Brain pericyte (primary cell): ENCODE data around the gene ERGIC1.

Source experiments
- DNase-seq: peaks from one replicate; pipeline ENCODE4 v3.0.0-alpha.2; 2012; ENCODE audit warnings: low read depth, low spot score

The ERGIC1 gene

DNA sequence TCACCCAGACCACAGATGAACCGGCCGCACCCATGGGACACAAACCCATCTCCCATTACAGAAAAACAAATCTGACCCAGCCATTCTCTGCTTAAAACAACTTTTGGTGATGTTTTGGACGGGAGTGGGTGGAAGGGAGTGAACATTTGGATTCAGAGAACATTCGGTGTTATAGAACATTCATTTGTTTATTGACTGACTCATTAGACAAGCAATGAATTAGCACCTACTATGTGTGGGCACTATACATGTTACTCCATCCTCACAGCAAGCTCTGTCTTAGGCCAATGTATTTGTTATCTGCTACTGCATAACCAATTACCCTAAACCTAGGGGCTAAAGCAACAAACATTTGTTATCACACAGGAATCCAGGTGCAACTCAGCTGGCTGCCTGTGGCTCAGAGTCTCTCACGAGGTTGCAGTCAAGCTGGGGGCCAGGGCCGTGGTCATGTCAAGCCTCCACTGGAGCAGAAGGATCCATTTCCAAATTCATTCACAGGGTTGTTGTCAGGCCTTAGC lies 5.1 kb upstream of the ERGIC1 start:
- peak; percentile 87 for DNase-seq

DNA sequence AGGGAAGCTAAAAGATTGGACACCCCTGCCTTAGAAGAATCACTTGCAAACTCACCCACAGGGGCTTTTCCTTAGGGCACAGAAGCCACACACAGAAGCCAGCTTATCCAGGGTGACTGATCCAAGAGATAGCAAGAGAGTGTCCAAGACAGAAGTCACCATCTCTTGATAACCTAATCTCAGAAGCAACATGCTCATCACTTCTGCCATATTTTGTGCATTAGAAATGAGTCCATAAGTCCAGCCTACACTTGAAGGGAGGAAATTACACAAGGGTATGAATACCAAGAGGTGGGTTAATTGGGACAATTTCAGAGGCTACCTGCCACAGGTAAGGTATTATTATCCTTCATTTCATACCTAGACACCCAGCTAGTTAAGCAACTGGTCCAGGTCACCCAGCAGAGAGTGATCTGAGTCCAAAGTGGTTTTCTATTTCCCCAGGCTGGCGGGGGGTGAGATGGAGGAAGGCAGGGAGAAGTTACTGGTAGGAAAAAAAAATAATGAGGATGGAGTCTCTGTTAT lies 3.7 kb upstream of the ERGIC1 start:
- no peak for DNase-seq

DNA sequence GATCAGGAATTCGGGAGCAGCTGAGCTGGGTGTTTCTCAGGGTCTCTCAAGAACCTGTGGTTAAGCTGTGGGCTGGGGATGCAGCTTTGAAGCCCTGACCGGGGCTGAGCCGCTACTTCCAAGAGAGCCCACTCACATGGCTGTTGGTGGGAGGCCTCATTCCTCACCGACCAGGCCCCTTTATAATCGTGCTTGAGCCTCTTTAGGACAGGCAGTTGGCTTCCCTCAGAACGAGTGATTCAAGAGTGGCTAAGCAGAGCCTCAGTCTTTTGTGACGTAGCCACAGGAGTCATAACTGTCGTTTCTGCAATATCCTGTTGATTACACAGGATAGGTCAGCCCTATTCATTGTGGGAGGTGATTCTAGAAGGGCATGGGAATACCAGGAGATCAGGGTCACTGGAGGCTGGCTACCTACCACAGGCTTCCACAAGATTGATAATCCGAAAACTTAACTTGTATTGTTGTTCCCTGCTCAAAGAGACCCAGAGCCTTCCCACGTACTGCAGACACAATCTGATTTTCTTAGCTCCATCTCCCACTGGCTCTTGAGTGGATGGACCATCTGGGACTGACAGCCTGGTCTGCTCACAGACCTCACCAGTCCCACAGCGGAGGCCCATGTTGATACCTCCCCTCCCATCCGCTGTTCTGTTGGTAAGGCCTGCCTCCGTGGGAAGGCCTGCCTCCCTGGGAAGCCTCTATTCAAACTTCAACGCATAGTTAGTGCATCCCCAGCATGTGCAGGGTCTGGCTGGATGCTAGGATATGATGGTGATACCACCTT lies 3.0 kb upstream of the ERGIC1 start:
- no peak for DNase-seq

DNA sequence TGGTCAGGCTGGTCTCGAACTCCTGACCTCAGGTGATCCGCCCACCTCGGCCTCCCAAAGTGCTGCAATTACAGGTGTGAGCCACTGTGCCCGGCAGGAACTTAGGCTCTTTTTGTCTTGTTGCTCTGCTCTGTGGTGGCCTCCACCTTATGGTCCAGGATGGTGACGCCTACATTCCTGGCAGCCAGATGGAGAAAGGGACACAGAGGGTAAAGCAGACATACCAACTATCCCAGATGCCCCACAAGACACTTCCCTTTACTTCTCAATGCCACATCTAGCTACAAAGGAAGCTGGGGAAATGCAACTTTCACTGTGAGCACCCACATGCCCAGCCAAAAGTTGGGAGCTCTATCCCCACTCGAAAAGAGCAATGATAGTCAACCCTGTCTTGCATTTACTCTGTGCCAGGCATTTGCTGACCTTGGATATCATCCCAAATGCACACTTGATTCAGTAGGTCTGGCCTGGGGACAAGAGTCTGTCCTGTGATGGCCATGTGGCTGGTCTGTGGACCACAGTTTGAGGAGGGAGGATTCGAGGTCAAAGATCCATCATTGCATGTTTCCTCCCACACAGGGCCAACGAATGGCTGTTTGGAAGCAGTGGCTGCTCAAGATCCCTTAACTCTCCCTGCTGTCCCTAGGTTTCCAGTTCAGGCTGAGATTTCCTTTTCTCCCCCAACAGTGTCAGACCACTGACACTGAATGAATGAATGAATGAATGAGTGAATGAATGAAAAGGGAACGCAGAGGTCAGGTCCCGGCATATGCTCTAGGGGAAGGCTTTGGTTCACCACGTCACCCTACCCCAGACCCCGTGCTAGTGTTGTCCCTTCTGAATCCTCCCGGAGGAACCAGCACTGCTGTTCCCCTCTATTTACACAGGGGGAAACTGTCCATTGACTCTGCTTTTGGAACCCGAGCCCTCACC lies 1.4 kb upstream of the ERGIC1 start:
- DNase-seq = no peak

DNA sequence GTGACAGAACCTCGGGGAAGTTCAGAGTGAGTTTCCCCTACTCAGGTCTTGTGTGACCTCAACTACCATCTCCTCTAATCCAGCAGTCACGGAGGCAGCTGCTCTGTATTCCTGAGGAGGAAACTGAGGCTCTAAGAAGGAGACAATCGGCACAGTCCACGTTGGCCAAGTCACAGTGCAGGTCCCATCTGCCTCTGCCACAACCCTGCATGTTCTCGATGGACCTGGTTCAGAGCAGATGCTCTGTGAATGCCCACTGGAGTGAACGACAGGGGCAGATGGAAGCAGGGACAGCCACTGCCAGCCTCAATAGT lies 722 bp upstream of the ERGIC1 start:
- no peak for DNase-seq

DNA sequence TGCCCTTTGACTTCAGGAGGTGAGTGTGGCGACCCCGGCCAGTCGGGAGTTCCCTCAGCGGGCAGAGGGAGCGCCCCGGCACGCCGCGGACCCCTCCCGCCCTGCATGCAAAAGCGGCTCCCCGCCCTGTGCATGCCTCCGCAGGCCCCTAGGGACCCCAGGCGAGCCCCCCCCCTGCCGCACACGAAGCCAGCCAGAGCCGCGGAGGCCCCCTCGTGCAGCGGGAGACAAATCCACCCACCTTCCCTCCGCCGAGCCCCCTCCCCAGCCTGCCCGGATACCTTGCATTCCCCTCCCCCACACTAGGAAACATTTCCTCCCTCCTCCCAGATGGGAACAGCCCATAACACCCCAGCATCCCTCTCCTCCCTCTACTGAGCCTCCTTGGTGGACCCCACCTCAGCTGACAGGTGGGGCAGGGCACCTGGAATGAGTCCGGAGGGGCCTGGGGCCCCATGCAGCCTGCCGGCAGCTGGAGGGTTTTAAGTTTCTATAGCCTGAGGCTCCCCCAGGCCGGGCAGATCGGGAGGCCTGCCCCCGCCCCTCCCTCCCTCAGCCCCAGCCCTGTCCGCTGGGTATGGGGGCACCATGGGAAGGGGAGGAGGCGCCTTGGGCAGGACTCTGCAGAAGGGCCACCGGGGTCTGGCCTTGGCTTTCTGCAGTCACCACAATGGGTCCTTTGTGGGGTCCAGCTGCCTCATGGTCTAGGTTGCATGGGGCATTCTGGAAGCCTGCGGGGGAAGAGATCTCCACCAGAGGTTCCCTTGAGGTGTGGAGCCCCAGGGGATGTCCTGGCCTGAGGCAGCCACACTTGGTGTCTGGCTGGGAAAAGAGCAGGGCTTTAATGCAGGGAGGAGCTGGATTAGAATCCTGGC lies 601 bp downstream of the ERGIC1 start:
- DNase-seq = no peak

DNA sequence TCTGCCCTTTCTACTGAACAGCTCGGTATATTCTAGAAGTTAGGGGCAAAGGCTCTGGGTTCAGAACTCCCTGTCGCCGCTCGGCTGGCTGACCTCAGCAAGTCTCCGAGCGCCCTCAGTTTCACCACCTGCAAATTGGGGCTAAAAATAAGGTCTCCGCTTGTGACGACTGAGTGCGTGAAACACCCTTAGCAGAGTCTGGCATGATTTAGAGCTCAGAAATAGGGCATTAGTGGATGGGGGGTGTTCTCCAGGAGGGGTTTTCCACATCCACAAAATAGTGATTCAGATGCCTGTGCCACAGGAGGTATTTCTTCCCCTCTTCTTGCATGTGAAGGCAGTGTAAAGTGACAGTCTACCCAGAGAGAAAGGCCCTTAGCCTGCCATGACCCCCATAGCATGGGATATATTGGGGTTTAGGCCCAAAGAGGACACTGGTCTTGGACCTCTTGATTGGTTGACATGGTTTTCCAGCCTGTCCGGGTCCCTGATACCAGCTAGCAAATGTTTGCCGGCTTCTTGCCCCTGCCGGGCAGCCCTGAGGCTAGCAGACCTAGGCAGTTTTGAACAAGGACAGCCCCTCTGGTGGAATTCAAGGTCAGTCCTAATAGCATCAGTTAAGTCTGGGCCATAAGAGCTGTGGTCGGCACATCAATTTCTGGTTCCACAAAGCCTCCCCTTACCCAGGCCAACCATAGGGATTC lies 1.4 kb downstream of the ERGIC1 start:
- no peak for DNase-seq

DNA sequence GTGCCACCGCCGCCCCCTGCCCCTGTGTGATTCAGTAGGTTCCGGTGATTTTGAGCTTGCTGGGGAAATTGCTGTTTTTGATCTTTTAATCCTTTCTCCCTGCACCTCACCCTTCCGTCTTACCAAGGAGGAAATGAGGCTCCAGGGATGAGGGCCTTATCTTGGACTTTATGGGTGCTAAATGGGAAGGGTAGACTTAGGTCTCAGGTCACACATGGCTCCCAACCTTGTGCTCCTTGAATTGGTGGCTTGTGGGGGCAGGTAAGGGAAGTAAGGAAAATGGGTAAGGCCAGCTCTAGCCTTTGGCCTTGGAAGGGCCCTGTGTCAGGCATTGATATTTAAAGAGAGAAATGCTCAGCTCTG lies 1.9 kb downstream of the ERGIC1 start:
- DNase-seq = no peak

DNA sequence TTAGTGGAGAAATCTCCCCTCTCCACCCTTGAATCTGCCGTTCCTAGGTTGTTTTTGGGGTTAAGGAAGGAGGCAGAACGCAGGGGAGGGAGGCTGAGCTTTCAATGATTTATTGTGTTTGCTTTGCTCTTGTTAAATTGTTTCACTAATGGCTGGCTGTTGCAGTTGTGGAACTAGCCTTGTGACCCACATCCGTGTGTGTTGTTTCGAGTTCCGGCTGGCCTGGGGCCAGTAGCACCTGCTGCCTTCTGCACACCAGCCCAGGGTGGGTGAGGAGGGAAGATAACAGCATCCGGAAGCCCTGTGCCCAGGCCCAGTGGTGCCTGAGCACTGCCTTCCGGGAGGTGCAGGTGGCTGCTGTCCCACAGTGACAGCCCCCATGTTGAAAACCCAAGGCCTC lies 3.6 kb downstream of the ERGIC1 start:
- no peak for DNase-seq

DNA sequence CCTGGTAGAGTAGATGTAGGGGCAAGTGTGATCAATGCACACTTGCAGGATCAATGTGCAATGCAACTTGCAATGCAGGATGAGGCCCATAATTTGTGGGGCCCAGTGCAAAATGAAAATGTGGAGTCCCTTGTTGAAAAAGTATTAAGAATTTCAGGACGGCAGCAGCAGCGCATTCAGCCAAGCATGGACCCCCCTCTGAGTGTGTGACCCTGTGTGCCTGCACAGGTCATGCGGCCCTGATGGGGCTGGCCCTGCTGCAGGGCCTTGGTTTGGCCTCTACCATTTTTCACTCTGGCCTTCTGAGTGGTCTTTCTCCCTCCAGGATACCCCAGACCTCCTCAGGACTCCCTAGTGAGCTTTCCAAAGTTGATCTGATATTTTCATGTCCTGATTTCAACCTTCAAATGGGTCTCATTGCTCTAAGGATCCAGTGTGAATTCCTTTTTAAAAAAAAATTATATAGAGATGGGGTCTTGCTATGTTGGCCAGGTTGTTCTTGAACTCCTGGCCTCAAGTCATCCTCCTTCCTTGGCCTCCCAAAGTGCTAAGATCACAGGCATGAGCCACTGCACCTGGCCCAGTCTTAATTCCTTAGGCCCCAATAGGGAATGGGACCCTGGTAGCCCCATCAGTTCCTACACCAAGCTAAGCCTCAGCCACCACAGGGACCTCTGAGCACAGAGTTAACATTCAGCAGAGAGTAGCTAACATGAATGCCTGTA lies 4.3 kb downstream of the ERGIC1 start:
- DNase-seq = no peak

DNA sequence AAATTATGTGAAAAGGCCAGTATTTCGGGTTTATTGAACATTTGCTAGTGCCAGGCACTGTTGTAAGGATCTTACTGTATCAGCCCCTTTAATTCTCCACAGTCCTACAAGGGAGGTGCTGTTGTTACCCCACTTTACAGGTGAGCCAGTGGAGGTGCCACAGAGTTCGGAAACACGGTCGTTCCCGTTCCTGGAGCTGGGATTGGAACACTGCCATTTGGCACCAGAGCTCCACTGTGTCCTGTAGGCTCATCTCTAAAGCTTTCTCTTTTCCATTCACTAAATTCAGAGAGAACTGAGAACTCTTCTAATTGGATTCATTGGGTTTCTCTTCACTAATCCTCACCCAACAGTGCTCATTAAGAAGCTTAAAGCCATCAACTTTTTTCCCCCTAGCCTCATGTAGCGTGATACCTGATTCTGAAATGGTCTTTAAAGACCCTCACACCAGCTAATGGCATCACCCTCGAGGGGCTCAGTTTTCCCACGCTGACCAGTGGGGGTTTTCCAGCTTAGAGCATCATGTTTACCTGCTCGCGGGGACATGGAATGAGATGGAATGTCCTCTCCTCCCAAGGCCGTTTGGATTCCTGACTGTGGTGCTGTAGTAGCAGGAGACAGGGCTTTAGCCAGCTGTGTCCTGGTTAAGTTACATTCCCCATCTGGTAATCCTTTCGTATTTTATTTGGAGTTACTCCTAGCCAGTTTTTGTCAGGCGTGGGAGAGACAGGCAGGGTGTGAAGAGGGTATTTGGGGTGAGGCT lies 5.8 kb downstream of the ERGIC1 start:
- no peak for DNase-seq

DNA sequence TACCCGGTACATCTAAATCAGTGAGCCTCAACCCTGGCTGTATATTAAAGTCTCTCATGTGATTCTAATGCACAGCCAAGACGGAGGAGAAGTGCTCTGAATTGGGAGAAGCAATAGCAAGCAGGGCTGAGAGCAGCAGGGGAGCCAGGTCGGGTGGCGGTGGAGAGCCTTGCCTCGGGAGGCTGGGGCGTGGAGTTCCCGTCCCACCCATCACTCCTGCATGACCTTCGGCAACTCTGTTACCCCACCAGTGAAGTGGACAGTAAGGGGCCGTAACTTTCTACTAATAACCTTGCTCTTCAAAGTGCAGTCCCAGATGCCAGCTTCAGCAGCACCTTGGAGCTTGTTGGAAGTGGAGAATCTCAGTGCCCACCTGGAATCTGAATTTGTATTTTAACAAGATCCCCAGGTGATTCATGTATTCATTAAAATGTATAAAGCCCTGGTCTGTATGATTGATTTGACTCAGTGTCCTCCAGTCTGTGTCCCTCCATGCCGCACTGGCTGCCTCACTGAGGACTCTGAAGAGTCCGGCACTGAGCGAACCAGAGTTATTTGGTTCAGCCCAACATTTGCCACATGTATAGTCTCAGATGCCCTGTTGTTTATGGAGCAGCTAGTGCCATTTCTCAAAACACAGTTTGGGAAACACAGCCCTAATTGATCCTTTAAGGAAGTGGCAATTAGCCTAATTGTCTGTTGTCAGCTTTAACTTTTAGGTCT lies 6.5 kb downstream of the ERGIC1 start:
- DNase-seq = no peak

DNA sequence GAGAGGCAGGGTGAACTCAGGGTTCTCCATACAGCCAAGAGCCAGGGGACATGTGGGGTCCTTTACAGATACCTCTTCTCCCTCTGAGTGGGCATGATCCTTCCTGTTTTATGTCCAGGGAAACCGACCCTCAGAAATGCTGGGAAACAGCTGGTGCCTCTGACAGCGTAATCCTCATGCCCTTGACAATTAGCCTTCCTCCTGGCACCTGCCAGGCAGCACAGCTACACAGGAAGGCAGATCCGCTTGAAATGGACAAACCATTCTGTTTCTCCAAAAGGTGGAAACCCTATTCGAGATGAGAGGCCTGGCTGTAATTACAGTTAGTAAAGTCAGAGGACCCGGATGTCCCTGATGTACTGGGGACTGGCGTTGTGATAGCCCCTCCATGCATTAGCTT lies 7.2 kb downstream of the ERGIC1 start:
- DNase-seq = no peak

DNA sequence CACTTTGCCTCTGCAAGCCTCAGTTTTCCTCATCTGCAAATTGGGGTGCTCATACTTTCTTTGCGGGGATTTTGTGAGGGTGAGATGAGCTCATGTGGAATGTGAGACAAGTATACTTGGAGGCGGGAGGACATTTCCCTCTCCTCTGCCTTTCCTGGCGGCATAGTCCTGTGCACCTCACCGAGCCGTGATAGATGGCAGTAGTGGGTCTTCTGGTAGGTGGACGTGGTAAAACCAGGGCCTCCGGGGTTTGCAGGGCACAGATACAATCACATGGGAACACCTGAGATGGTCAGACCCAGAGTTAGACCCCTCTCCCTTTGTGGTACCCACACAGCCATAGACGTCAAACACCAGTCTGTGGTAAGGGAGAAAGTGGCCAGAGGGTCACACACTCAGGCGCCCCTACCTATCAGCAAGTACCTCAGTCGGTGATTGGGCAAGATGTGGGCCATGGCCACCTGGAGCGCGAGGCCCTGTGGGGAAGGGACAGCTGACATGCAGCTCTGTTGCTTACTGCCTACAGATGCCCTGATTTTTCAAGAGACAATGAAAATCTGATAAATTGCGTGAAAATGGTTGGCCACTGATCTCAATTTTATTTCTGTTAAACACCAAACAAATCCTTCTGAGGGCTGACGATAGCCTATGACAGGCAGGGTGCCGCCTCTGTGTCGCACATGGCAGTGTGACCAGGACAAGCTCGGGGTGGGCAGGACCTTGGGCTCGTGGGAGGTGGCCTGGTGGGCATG lies 9.9 kb downstream of the ERGIC1 start:
- DNase-seq = no peak

DNA sequence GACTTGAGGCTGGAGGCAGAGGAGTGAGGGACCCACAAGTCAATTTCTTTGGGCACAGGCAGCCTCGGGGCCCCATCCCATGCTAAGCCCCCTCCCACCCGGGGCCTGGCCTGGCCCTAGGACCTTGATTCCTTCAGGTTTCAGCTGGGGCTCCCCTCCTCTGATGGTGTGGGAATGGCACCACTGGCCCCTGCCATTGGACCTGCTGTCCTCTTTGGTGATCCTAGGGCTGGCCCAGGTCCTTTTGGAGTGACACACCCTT lies 10.5 kb downstream of the ERGIC1 start:
- DNase-seq = no peak

DNA sequence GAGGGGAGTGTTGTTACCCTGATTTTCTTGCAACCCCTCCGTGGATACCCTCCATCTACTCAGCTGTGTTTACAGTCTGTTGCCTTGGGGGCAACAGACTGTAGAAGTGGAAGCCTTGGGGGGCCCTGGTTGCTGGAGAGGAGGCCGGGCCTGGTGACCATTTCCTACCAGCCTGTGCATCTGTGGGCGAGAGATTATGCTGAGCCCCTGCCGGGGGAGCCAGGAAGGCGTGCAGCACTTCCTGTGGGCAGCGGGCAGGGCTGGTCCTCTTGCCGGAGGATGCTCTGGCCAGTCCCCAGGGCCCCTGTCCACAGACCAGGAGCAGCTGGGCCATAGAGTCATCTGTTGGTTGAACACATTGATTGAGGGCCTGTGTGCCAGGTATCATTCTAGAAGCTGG lies 11.1 kb downstream of the ERGIC1 start:
- no peak for DNase-seq

DNA sequence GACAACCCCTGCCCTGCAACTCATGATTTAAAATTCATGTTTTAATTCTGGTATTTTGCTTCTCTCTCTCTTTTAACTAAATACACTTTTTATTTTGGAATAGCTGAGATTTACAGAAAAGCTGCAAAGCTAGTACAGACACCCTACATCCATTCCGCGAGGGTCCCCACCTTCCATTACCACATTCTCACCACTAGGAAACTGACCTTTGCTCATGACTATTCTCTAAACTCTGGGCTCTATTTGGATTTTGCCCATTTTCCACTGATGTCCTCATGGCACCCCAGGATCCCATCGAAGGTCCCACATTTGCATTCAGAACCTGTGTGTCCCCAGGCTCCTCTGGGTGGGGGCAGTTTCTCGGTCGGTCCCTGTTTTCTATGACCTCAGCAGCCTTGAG lies 11.5 kb downstream of the ERGIC1 start:
- no peak for DNase-seq

DNA sequence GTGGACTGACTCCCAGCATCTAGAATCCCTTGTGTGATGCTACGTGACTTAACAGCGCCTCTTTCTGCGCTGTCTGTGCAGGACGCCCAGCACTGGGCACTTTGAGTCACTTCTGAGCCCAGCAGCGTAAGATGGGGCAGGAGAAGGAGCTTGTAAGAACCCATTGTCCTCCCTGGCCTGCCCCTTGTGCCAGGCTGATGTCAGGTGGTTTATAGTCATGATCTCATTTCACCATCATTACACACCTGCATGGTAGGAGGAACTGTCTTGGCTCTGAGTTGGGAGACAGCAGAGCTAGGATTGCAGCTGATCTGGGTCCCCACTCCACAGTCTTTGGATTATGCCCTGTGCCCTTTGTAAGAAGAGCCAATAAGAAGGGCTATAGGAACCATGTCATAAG lies 12.2 kb downstream of the ERGIC1 start:
- DNase-seq = no peak

DNA sequence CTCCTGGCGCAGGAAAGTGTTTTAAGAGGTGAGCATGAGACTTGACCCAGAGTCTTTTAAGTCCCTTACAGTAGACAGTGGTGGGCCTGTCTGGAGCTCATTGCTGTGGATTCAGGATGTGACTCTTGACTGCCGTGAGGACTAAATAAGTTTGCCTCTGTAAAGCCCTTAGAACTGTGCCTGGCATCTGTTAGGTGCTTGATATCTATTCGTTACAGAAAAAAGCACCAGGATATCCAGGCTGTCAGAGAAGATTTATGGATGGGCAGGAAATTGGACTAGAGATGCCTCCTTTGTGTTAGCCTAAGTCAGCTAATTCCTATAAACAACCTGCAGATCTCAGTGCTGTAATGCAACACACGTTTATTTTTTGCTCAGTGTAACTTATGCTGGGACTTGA lies 12.6 kb downstream of the ERGIC1 start:
- DNase-seq = no peak
